HEK293 (cell line): ENCODE results near the gene MOK.

ENCODE experiments used
- CTCF ChIA-PET: fragments of 350-600 bp; formaldehyde crosslinking; extraction: SDS; loops from one replicate; lab custom pipeline; 2021; ENCODE audit warnings: antibody characterized with exemption; lab: Yijun Ruan, JAX
- POLR2A ChIA-PET: fragments of 300-600 bp; formaldehyde crosslinking; extraction: SDS; loops from one replicate; lab custom pipeline; 2020; ENCODE audit warnings: antibody characterized with exemption, inconsistent platforms; lab: Yijun Ruan, JAX
- H3K27ac ChIP-seq: fragments of 200-500 bp; sonication (Bioruptor generic); 2 replicates; pipeline ENCODE4 v1.5.1; 2014; ENCODE audit warnings: low read depth, low read length, control low read depth, inconsistent platforms; ENCODE audit errors: extremely low read depth
- H3K36me3 ChIP-seq, 2 experiments: fragments of 200-500 bp in 1 of 2; sonication (Bioruptor generic) in 1 of 2; 1 replicate in 1 of 2; 2 replicates in 1 of 2; pipeline ENCODE4 v1.5.1; 2014 to 2017; ENCODE audit warnings: inconsistent platforms in 2 of 2, low read length in 2 of 2; ENCODE audit not compliant: control insufficient read depth in 2 of 2, insufficient read depth in 1 of 2
- H3K4me1 ChIP-seq: fragments of 200-500 bp; sonication (Bioruptor generic); 2 replicates; pipeline ENCODE4 v1.5.1; 2014; ENCODE audit warnings: mild to moderate bottlenecking, low read length, inconsistent platforms; ENCODE audit not compliant: control insufficient read depth, insufficient read depth
- H3K4me3 ChIP-seq: 2 replicates; pipeline ENCODE4 v1.5.1; 2011; ENCODE audit warnings: low read depth, mild to moderate bottlenecking, control low read depth, low read length, moderate library complexity
- H3K9me3 ChIP-seq: fragments of 200-500 bp; sonication (Bioruptor generic); 2 replicates; pipeline ENCODE4 v1.5.1; 2014; ENCODE audit warnings: low read depth, low read length, inconsistent platforms; ENCODE audit not compliant: control insufficient read depth, insufficient read depth
- HOXA7 ChIP-seq: sonication (generic); formaldehyde crosslinking; IDR thresholded peaks from 2 replicates; pipeline ENCODE4 v1.8.1; 2022; ENCODE audit warnings: missing genetic modification reagents, borderline replicate concordance
- PBX3 ChIP-seq: sonication (generic); formaldehyde crosslinking; IDR thresholded peaks from 2 replicates; pipeline ENCODE4 v1.8.1; 2022; ENCODE audit warnings: mild to moderate bottlenecking, moderate library complexity, missing genetic modification reagents
- ZBTB11 ChIP-seq: fragments of 450-650 bp; formaldehyde crosslinking; conservative IDR thresholded peaks from 2 replicates; pipeline ENCODE4 v1.5.1; 2016; ENCODE audit warnings: low read depth, missing biosample characterization, missing genetic modification characterization
- ZFP3 ChIP-seq: fragments of 450-650 bp; formaldehyde crosslinking; IDR thresholded peaks from 2 replicates; pipeline ENCODE4 v1.5.1; 2016; ENCODE audit warnings: low read depth, missing biosample characterization, missing genetic modification characterization
- ZFP69B ChIP-seq: fragments of 450-650 bp; formaldehyde crosslinking; IDR thresholded peaks from 2 replicates; pipeline ENCODE4 v1.5.1; 2016; ENCODE audit warnings: missing biosample characterization, missing genetic modification characterization
- ZNF10 ChIP-seq: fragments of 450-650 bp; formaldehyde crosslinking; IDR thresholded peaks from 2 replicates; pipeline ENCODE4 v1.5.1; 2017; ENCODE audit warnings: missing biosample characterization, missing genetic modification characterization
- ZNF121 ChIP-seq: fragments of 450-650 bp; formaldehyde crosslinking; IDR thresholded peaks from 2 replicates; pipeline ENCODE4 v1.5.1; 2016; ENCODE audit warnings: missing biosample characterization, missing genetic modification characterization
- ZNF133 ChIP-seq: fragments of 450-650 bp; formaldehyde crosslinking; IDR thresholded peaks from 2 replicates; pipeline ENCODE4 v1.5.1; 2016; ENCODE audit warnings: missing biosample characterization, missing genetic modification characterization
- ZNF248 ChIP-seq: fragments of 450-650 bp; formaldehyde crosslinking; IDR thresholded peaks from 2 replicates; pipeline ENCODE4 v1.5.1; 2017; ENCODE audit warnings: missing biosample characterization, missing genetic modification characterization
- ZNF311 ChIP-seq: fragments of 450-650 bp; formaldehyde crosslinking; IDR thresholded peaks from 2 replicates; pipeline ENCODE4 v1.5.1; 2017; ENCODE audit warnings: missing biosample characterization, missing genetic modification characterization, borderline replicate concordance
- ZNF362 ChIP-seq: fragments of 450-650 bp; formaldehyde crosslinking; IDR thresholded peaks from 2 replicates; pipeline ENCODE4 v1.5.1; 2016; ENCODE audit warnings: missing biosample characterization, missing genetic modification characterization
- ZNF404 ChIP-seq: fragments of 450-650 bp; formaldehyde crosslinking; IDR thresholded peaks from 2 replicates; pipeline ENCODE4 v1.5.1; 2017; ENCODE audit warnings: missing biosample characterization, missing genetic modification characterization
- ZNF529 ChIP-seq: fragments of 450-650 bp; formaldehyde crosslinking; IDR thresholded peaks from 2 replicates; pipeline ENCODE4 v1.5.1; 2017; ENCODE audit warnings: missing genetic modification characterization, missing biosample characterization; ENCODE audit not compliant: insufficient replicate concordance
- ZNF629 ChIP-seq: fragments of 450-650 bp; formaldehyde crosslinking; IDR thresholded peaks from 2 replicates; pipeline ENCODE4 v1.5.1; 2017; ENCODE audit warnings: missing biosample characterization, missing genetic modification characterization
- ZNF645 ChIP-seq: fragments of 450-650 bp; formaldehyde crosslinking; IDR thresholded peaks from 2 replicates; pipeline ENCODE4; 2016; ENCODE audit warnings: missing biosample characterization, missing genetic modification characterization
- ZNF660 ChIP-seq: fragments of 450-650 bp; IDR thresholded peaks from 2 replicates; pipeline ENCODE4 v1.5.1; 2018; ENCODE audit warnings: missing biosample characterization, mild to moderate bottlenecking, missing genetic modification characterization
- ZNF792 ChIP-seq: fragments of 450-650 bp; formaldehyde crosslinking; IDR thresholded peaks from 2 replicates; pipeline ENCODE4 v1.5.1; 2016; ENCODE audit warnings: missing biosample characterization, missing genetic modification characterization
- ZNF830 ChIP-seq: fragments of 450-650 bp; IDR thresholded peaks from 2 replicates; pipeline ENCODE4 v1.5.0; 2018; ENCODE audit warnings: missing biosample characterization, missing genetic modification characterization, low read depth, mild to moderate bottlenecking, moderate library complexity
- ZXDB ChIP-seq: fragments of 450-650 bp; formaldehyde crosslinking; IDR thresholded peaks from 2 replicates; pipeline ENCODE4 v1.5.1; 2016; ENCODE audit warnings: missing biosample characterization, missing genetic modification characterization
- TF ChIP-seq, protein P1 (sequence below): fragments of 450-650 bp; formaldehyde crosslinking; IDR thresholded peaks from 2 replicates; pipeline ENCODE4 v1.5.1; 2016; ENCODE audit warnings: missing biosample characterization, missing genetic modification characterization

MOK gene

GRCh38 chr14:102232348-102232625 is 72.7 kb downstream of the MOK start (continued):
- TF ChIP-seq ZNF792 (tag by site-specific recombination) = no peak
- TF ChIP-seq ZXDB (tag by site-specific recombination) = no peak
- TF ChIP-seq PBX3 (CRISPR knock-in tag) = no peak
- no peak for TF ChIP-seq ZNF645 (tag by site-specific recombination)
- TF ChIP-seq ZNF404 (tag by site-specific recombination) = no peak
- no peak for TF ChIP-seq ZNF133

GRCh38 chr14:102231476-102232347 is 73.3 kb downstream of the MOK start:
- H3K4me3 ChIP-seq = no peak overlapping the region
- no peaks in the 10 kb centered on the region for H3K9me3 ChIP-seq
- peaks cover 0 to 18% of the 10 kb centered on the region in 2 experiments; a peak in 1 of 3 replicates for H3K36me3 ChIP-seq
- no peak overlapping the region for H3K27ac ChIP-seq
- no peak for TF ChIP-seq ZNF830 (tag by site-specific recombination)
- TF ChIP-seq ZFP3 (tag by site-specific recombination) = no peak
- TF ChIP-seq ZNF248 = no peak
- TF ChIP-seq HOXA7 (CRISPR knock-in tag) = no peak
- TF ChIP-seq ZBTB11 (tag by site-specific recombination) = no peak
- no peak for TF ChIP-seq ZNF629
- TF ChIP-seq ZNF660 (tag by site-specific recombination) = no peak
- TF ChIP-seq ZFP69B (tag by site-specific recombination) = no peak
- TF ChIP-seq ZNF529 (tag by site-specific recombination) = no peak
- TF ChIP-seq, protein P1, sequence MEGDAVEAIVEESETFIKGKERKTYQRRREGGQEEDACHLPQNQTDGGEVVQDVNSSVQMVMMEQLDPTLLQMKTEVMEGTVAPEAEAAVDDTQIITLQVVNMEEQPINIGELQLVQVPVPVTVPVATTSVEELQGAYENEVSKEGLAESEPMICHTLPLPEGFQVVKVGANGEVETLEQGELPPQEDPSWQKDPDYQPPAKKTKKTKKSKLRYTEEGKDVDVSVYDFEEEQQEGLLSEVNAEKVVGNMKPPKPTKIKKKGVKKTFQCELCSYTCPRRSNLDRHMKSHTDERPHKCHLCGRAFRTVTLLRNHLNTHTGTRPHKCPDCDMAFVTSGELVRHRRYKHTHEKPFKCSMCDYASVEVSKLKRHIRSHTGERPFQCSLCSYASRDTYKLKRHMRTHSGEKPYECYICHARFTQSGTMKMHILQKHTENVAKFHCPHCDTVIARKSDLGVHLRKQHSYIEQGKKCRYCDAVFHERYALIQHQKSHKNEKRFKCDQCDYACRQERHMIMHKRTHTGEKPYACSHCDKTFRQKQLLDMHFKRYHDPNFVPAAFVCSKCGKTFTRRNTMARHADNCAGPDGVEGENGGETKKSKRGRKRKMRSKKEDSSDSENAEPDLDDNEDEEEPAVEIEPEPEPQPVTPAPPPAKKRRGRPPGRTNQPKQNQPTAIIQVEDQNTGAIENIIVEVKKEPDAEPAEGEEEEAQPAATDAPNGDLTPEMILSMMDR (tag by site-specific recombination) = no peak
- no peak for TF ChIP-seq ZNF362 (tag by site-specific recombination)
- TF ChIP-seq ZNF311 = no peak
- no peak for TF ChIP-seq ZNF121 (tag by site-specific recombination)
- TF ChIP-seq ZNF10 (tag by site-specific recombination) = no peak
- TF ChIP-seq, all 188 proteins: peak for 0
- POLR2A ChIA-PET = no interaction called here
- CTCF ChIA-PET = interaction anchor here (0.6 to 2.4 kb wide), 6 partner anchors 60 to 231 kb away, joined by 3 to 7 read pairs (median 4); no protein-coding TSS in a partner anchor
- H3K4me1 ChIP-seq = no peaks in the 10 kb centered on the region
